ENCODE data around the gene ROBO2. TPM values are rescaled to one million over a fixed set of nuclear protein-coding genes. Genes with fewer than 3 reads are reported as not detected.

Gene ROBO2
- total RNA-seq, 1 donor from 2014 or later, result 3.9 TPM

DNA sequence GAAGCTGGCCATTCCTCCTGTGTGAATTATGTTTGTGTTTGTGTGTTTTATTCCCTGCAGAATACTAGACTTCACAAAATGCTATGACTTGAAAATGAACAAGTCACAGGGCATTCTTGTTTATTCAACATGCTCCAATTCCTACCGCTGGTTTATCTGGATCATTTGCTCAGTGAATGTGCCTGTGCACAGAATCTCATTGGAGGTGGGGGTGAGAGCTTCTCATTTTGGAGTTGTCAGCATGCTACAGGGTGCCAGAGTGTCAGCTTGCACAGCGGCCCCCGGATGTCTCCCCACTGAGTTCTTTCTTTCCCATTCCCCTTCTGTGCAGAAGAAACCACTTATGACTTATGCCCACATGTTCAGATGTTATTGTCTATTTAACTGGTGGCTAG is 428.7 kb downstream of the ROBO2 start:
- H3K36me3 ChIP-seq (ENCODE audit: control insufficient read depth, insufficient read depth, low read length), result no peaks in the 10 kb centered on the region
- H3K27me3 ChIP-seq (ENCODE audit: control insufficient read depth, insufficient read depth, low read length), result no peaks in the 10 kb centered on the region
- H3K4me3 ChIP-seq (ENCODE audit: low read depth, low read length), result no peak overlapping the region
- no peak for DNase-seq (ENCODE audit: low read depth)
- TF ChIP-seq, protein P1, sequence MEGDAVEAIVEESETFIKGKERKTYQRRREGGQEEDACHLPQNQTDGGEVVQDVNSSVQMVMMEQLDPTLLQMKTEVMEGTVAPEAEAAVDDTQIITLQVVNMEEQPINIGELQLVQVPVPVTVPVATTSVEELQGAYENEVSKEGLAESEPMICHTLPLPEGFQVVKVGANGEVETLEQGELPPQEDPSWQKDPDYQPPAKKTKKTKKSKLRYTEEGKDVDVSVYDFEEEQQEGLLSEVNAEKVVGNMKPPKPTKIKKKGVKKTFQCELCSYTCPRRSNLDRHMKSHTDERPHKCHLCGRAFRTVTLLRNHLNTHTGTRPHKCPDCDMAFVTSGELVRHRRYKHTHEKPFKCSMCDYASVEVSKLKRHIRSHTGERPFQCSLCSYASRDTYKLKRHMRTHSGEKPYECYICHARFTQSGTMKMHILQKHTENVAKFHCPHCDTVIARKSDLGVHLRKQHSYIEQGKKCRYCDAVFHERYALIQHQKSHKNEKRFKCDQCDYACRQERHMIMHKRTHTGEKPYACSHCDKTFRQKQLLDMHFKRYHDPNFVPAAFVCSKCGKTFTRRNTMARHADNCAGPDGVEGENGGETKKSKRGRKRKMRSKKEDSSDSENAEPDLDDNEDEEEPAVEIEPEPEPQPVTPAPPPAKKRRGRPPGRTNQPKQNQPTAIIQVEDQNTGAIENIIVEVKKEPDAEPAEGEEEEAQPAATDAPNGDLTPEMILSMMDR (IDR thresholded peaks at IDR 0.05; ENCODE audit: insufficient read depth, low read length, poor library complexity, severe bottlenecking), result no peak

DNA sequence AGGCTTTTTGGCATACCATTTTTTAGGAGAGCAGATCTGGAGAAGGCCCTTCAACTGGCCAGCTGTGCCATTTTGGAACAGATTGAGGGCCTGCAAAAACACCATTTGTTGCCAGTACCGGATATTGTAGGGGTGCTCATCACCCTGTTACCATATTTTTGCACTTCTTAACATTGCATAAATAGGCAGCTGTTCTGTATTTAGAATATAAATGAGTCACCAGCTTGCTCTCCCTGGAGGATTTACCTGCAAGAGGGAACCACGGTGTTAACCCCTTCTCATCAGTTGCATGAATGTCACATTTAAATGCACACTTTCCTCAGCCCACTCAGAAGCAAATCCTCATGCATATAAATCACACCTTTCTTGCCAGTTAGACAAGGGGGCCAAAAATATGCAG is 435.6 kb downstream of the ROBO2 start:
- TF ChIP-seq, protein P1 (IDR thresholded peaks at IDR 0.05; ENCODE audit: insufficient read depth, low read length, poor library complexity, severe bottlenecking), result no peak
- H3K4me3 ChIP-seq (ENCODE audit: low read depth, low read length), result no peak overlapping the region
- no peak for DNase-seq (ENCODE audit: low read depth)
- no peaks in the 10 kb centered on the region for H3K27me3 ChIP-seq (ENCODE audit: control insufficient read depth, insufficient read depth, low read length)
- H3K36me3 ChIP-seq (ENCODE audit: control insufficient read depth, insufficient read depth, low read length), result no peaks in the 10 kb centered on the region

DNA sequence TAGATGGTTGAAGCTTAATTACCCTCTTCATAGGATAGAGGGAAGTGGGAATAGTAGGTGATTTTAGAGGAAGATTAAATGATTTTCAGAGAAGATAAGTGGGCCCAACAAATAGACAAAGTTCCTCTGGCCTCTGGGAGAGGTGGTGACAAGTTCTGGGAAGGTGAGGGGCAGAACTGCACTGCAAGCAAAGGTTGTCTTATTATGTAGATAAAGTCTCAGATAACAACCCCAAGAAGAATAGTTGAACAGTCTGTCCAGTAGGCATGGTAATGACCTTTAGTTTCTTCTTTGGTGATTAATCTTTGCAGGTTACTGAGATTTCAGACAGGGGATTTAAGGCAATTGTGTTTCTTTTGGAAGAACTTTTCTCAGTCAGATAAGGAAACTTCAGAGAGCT is 439.1 kb downstream of the ROBO2 start:
- H3K36me3 ChIP-seq (ENCODE audit: control insufficient read depth, insufficient read depth, low read length), result no peaks in the 10 kb centered on the region
- DNase-seq (ENCODE audit: low read depth), result no peak
- TF ChIP-seq, protein P1 (IDR thresholded peaks at IDR 0.05; ENCODE audit: insufficient read depth, low read length, poor library complexity, severe bottlenecking), result no peak
- H3K4me3 ChIP-seq (ENCODE audit: low read depth, low read length), result no peak overlapping the region
- H3K27me3 ChIP-seq (ENCODE audit: control insufficient read depth, insufficient read depth, low read length), result no peaks in the 10 kb centered on the region

DNA sequence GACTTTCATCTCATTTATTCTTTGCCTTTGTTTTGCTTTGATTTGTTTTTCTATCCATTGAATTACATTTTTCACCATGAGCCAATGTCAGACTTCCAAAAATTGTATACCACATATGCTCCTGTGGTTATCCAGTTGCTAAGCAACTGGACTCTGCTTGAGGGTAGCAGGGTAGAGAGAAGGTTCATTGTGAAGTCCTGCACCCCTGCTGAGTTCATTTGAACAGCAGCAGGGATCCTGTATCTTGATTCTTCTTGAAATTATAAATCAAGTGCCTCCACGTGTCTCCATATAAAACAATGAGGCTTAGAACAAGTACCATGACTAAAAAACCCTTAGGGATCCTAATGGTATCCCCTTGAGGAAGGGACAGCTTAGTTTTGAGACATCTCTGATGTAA is 449.3 kb downstream of the ROBO2 start:
- TF ChIP-seq, protein P1 (IDR thresholded peaks at IDR 0.05; ENCODE audit: insufficient read depth, low read length, poor library complexity, severe bottlenecking), result no peak
- no peak overlapping the region for H3K4me3 ChIP-seq (ENCODE audit: low read depth, low read length)

DNA sequence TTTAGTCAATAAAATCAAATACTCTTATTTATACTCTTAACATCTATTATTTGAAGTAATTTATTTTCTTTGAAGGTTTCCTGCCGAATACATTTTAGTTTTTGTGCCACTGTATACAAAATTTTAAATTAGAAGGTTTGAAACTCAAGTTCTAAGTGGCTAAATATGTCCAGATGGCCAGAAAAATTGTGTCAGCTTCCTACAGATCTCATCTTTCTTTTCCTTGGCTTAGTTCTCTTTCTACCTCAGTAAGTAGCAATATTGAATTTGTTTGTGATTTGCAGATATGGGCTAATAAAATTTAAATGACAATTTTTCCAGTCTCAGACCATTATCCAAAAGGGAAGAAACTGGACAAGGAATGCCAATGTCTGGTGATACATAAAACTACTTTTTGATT is 452.1 kb downstream of the ROBO2 start:
- no peak for DNase-seq (ENCODE audit: low read depth)
- TF ChIP-seq, protein P1 (IDR thresholded peaks at IDR 0.05; ENCODE audit: insufficient read depth, low read length, poor library complexity, severe bottlenecking), result no peak
- H3K4me3 ChIP-seq (ENCODE audit: low read depth, low read length), result no peak overlapping the region
- H3K27me3 ChIP-seq (ENCODE audit: control insufficient read depth, insufficient read depth, low read length), result no peaks in the 10 kb centered on the region
- no peaks in the 10 kb centered on the region for H3K36me3 ChIP-seq (ENCODE audit: control insufficient read depth, insufficient read depth, low read length)

More for the DNA sequence above, 449.3 kb downstream of the ROBO2 start:
- Histone ChIP-seq H3K27me3 (ENCODE audit: control insufficient read depth, insufficient read depth, low read length) (no peaks in the 10 kb centered on the region), H3K36me3 (ENCODE audit: control insufficient read depth, insufficient read depth, low read length) (no peaks in the 10 kb centered on the region)
- no peak for DNase-seq (ENCODE audit: low read depth)

DNA sequence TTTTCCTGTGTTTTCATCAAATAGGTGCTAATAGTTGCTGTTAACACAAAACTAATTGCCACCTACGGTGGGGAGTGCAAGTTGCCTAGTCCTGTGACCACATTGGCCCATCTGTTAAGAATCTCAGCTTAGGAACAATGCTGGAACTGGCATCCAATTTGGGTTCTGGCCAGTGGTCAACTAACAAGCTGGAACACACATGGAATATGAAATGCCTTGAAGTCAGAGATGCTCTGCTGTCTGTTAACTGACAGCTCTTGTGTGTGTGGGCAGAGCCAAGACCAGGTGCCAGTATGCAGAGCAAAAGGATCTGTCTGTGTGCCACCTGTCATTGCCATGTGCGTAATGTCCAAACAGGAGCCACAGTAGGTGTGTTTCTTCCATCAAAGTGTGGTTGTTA is 460.8 kb downstream of the ROBO2 start:
- H3K27me3 ChIP-seq (ENCODE audit: control insufficient read depth, insufficient read depth, low read length), result no peaks in the 10 kb centered on the region
- no peaks in the 10 kb centered on the region for H3K36me3 ChIP-seq (ENCODE audit: control insufficient read depth, insufficient read depth, low read length)
- TF ChIP-seq, protein P1 (IDR thresholded peaks at IDR 0.05; ENCODE audit: insufficient read depth, low read length, poor library complexity, severe bottlenecking), result no peak
- H3K4me3 ChIP-seq (ENCODE audit: low read depth, low read length), result no peak overlapping the region
- DNase-seq (ENCODE audit: low read depth), result no peak
